CD4-positive, alpha-beta T cell treated with Interleukin-4 for 1 hour (primary cell): Measurements from ENCODE around the gene CA6.
"Not testable (repeated sequence)": the region's sequence is repeated elsewhere in the genome, so short reads cannot be mapped to it uniquely, and the experiment has no call there.

Experiments used
- DNase-seq, 2 donors: peaks; one replicate each; pipeline ENCODE4 v3.0.0-alpha.2; 2020 to 2022

Gene CA6

GRCh38 chr1:9008236-9008635, 62.6 kb downstream of the CA6 start:
- no peak for DNase-seq

GRCh38 chr1:9009438-9010370, 64.0 kb downstream of the CA6 start:
- peak in 1 of 2 donors; percentile 29 for DNase-seq

GRCh38 chr1:9010781-9011323, 65.2 kb downstream of the CA6 start:
- peak in 1 of 2 donors; percentile 33 for DNase-seq

GRCh38 chr1:9013819-9014218, 68.2 kb downstream of the CA6 start:
- DNase-seq = no peak

GRCh38 chr1:9014475-9015375, 69.1 kb downstream of the CA6 start:
- DNase-seq = no peak

- no peak for DNase-seq
These were observed 70.8 kb downstream of the CA6 start for GRCh38 chr1:9016455-9016854.

GRCh38 chr1:9018333-9018732, 72.7 kb downstream of the CA6 start:
- DNase-seq = no peak

GRCh38 chr1:9019896-9020295, 74.2 kb downstream of the CA6 start:
- no peak for DNase-seq

GRCh38 chr1:9020305-9020704, 74.6 kb downstream of the CA6 start:
- no peak for DNase-seq

GRCh38 chr1:9022026-9022738, 76.5 kb downstream of the CA6 start:
- DNase-seq = not testable (repeated sequence)

- no peak for DNase-seq
These were observed 77.1 kb downstream of the CA6 start for GRCh38 chr1:9022773-9023172.
